Activated CD4-positive, alpha-beta T cell treated with anti-CD3 and anti-CD28 coated beads, Interleukin-2, Interleukin-6, amounts not matched to agents 100 ng/mL and 50 ng/mL, durations not matched to agents 16 hours and 8 hours (primary cell): Measurements from ENCODE around the gene ANO7.
"Not testable (repeated sequence)": the region's sequence is repeated elsewhere in the genome, so short reads cannot be mapped to it uniquely, and the experiment has no call there.

Experiments
- DNase-seq: peaks from one replicate; pipeline ENCODE4 v3.0.0-alpha.2; 2020

Gene ANO7

DNA sequence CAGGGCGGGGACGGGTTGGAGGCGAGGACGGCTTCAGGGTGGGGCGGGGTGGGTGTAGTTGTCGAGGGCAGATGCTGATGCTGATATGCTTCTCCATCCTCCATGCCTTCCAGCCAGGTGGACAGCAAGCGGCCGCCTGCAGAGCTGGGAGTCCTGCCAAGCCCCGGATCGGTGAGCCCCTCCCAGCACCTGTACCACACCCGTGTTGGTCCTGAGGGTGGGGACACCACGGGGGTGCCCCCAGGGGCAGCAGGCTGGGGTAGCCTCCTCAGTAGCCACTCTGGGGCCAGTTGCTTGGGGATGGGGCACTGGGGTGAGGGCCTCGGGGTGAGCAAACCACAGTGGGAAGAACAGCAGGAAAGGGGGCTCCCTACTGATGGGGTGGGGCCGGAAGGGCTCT, 2.6 kb downstream of the ANO7 start:
- no peak for DNase-seq

DNA sequence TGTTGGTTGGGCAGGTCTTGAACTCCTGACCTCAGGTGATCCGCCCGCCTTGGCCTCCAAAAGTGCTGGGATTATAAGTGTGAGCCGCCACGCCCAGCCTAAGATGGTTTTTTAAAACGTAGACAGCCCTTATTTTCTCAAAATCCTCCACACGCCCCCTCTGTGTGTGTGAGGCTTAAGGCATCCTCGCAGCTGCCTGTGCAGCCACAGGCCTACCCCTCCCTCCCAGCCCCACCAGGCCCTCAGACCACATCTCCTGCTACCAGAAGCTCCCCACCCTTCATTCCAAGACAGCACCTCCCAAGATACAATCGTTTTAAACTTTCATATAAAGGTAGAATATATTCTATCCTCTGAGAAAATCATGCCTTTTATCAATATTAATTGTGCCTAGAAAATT, 4.8 kb downstream of the ANO7 start:
- DNase-seq, result no peak

DNA sequence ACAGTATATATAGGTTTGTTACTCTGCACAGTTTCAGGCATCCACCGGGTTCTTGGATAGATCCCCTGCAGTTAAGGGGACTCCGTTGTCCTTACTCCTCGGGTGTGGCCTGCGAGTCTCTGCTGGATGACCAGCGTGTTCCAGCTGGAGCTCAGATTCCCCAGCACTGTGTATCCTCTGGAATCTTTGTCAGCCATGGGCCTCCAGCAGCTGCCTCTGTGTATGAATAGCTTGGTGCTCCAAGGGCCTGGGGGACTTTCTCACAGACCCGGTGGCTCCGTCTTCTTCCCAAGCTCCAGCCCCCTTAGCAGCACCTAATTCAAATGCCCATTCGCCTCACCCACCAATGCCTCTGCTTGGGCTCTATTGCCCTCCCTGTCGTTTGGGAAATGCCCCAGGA, 6.3 kb downstream of the ANO7 start:
- DNase-seq, result no peak

DNA sequence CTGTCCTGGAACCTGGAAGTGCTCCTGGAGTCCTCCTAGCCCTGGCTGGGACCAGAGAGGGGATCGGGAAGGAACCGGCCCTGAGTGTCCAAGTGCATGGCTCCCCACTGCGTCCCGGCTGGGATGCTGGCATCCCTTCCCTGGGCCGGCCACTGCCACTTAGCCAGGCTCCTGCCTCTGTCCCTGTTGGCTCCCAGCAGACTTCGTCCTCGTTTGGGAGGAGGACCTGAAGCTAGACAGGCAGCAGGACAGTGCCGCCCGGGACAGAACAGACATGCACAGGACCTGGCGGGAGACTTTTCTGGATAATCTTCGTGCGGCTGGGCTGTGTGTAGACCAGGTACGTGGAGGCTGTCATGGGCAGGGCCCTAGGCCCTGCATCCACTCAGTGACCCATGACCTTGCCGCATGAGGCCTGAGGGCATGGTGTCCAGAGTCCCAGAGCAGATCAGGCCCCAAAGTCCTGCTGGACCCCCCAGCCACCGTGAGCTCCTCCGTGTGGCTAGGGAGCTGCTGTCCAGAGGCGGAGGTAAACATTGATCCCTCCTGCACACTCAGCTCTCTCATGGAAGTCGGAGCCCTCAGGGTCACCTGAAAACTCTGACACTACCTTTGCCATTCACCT, 7.1 kb downstream of the ANO7 start:
- DNase-seq, result no peak

DNA sequence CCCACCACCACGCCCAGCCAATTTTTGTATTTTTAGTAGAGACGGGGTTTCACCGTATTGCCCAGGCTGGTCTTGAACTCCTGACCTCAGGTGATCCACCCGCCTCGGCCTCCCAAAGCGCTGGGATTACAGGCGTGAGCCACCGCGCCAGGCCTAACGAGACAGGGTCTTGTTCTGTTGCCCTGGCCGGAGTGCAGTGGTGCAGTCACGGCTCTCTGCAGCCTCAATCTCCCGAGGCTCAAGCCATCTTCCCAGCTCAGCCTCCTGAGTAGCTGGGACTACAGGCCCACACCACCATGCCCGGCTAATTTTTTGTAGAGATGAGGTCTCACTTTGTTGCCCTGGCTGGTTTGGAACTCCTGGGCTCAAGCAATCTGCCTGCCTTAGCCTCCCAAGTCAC, 8.8 kb downstream of the ANO7 start:
- not testable (repeated sequence) for DNase-seq

DNA sequence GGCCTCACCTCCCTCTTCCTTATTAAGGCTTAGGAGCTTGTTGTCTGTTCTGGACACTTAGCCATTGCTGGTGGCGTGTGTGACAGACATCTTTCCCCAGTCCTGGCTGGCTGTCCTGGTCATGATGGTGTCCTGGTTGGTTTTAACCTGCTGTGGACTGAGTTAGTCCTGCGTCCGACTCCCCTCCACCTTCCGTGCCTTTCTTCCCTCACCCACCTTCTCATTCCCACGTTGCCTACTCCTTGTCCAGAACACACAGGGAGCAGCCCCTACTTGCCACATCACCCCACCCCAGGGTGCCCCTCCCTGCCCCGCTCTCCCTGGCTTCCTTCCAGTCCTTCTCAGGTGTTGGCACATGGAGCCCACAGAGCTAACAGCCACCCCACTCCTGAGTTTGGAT, 9.5 kb downstream of the ANO7 start:
- no peak for DNase-seq

DNA sequence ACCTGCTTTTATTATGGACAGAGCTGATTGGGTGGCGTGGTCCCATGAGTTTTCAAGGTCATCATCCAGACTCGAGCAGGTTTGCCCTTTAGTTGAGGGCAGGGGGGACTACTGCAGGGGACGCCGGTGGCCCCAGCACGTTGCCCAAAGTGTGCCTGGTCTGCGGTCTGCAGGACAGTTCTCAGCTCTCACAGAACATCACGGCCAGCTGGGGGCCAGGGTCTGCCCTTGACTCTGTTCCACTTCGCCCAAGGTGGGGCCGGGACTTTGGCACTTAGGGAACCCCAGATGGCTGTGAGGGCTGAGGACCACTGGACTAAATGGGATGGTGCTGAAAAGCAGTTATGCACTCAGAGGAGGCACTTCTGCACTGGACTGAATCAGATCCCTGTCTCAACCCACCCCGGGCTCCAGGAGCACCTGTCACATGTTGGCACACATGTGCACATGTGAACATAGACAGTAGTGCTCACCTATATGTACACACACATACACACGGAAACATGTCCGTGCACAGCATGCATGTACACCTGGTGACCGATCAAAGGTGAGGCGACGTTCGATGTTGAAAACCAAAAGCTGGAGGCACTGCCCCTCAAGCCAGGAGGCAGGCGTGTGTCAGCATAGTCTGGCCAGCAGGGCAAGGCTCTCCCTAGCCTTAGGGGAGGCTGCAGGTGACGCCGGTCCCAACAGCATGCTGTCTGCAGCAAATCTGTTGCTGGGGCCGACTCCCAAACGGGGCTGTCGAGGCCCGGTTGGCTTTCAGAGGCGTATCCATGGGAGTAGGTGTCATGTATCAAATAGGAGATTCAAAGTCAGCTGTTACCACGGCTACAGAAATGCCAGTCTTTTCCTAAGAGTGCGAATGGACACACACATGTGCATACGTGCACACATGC, 10.2 kb downstream of the ANO7 start:
- no peak for DNase-seq

DNA sequence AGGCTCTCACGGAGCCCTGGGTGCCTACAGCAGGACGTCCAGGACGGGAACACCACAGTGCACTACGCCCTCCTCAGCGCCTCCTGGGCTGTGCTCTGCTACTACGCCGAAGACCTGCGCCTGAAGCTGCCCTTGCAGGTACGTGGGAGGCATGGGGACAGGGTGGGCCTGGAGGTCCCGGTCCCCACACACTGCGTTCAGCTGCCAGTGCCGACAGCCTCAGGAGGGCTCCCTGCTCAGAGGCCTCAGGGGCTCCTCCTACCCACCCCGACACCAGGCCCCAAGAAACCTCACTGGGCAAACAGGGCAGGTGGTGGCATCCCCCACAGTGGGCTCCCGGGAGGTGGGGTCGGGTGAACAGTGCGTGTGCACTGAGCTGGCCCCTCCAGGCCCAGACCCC, 10.8 kb downstream of the ANO7 start:
- no peak for DNase-seq

DNA sequence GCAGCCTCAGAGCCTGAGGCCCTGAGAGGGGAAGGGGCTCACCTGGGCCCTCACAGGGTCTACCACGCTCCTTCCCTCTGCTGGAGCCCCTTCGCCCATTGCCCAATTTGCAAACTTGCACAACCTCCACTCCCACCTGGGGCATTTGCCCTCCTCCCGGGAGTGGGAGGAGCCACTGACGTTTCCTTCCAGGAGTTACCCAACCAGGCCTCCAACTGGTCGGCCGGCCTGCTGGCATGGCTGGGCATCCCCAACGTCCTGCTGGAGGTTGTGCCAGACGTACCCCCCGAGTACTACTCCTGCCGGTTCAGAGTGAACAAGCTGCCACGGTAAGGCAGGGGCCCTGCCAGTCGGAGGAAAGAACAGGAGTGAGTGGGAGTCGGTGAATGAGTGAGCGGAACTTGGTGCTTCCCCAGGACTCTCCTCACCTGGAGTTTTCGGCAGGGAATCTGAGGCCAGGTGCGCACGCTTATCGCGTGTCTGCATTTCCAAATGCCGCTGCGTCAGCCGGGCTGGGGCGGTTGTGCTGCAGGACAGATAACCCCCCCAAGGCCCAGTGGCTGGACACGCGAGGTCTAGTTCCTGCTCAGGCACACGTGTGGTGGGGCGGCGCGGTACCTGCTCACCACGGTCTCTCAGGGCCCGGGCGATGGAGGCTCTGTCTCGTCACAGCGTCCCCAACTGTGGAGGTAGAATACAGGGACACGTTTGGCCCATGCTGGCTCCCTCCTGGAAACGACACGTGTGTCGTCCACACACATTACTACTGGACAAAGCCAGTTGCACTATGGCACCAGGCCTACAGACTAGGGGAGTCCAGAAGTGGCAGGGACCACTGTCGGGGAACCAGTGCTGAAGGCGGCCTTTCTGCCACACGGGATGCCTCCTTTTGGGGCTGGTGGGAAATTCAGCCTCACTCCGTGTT, 11.7 kb downstream of the ANO7 start:
- no peak for DNase-seq

DNA sequence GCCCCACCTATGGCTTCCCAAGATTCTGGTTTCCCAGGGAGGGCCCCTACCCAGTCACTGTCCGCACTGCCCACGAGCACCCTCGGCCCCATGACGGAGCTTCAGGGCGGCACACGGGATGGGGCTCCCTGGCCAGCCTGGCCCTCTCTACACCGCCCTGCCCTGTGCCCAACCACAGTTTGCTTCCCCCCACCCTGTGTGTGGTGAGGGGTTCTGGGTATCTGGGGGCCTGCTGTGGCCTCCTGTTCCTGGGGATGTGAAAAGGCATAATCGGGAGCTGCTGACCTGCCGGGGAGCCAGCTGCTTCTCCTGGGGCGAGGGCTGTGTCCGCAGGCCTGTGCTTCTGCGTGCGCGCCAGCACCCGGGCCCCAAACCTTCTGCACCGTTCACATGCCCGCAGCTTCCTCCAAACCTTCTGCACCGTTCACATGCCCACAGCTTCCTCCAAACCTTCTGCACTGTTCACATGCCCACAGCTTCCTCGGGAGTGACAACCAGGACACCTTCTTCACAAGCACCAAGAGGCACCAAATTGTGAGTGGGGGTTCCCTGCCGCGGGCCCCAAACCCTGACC, 12.4 kb downstream of the ANO7 start:
- no peak for DNase-seq

DNA sequence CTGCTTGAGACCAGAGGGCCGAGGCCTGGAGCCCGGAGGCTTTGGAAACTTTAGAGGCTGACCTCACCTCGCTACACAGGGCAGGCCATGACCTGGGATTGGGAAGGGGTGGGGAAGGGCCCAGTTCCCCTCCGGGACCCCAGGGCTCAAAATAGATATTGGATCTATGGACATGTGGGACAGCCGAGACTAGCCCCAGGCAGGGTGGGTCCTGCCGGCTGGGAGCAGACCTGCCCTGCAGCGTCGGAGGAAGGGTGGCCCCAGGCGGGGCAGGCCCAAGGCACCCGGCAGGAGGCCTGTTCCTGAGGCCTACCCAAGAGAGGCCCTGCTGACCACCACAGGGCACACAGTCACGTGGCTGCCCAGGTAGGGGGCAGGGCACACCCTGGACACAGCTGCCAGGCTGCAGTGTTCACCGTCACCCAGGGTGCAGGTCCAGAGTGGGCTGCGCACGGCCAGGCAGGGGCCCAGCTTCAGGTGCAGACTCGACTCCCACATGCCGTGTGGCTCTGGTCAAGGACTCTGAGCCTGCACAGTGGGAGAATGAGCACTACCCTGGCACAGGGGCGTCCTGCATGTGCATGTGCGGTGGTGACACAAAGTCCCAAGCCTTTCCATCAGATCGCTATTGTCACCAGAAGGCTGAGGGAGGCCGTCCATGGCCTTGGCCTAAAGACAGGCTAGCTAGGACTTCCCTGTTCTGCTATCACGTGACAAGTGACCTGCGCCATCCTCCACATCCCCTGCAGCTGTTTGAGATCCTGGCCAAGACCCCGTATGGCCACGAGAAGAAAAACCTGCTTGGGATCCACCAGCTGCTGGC, 13.2 kb downstream of the ANO7 start:
- no peak for DNase-seq

DNA sequence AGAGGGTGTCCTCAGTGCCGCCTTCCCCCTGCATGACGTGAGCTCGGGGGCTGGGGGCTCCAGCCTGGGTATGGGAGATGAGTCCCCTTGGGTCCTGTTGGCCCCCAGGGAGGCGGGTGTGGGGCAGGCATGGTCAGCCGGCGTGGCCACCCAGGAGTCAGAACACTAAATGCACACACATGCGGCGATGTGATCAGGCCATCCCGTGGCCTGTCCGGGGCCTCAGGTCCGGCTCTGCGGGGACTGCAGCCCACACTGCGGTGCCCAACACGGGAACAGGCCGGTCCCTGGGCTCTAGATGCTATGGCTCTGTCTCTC, 13.8 kb downstream of the ANO7 start:
- no peak for DNase-seq

DNA sequence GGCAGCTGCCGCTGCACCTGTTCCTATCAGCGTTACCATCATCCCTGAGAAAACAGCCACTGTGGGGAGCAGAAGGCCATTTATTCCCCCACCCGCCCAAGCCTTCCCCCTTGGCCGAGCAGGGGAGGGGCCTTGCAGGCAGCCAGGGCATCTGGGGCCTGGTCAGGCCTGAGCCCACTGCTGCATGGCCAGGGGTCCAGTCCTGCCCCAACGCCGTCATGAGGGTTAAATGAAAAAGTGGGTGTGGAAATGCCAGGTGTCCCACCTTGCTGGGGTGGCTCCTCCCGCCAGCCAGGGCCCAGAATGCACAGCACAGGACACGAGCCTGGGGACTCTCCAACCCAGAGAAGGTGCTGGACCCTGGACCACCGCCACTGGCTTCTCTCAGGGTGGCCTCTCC, 14.2 kb downstream of the ANO7 start:
- no peak for DNase-seq

DNA sequence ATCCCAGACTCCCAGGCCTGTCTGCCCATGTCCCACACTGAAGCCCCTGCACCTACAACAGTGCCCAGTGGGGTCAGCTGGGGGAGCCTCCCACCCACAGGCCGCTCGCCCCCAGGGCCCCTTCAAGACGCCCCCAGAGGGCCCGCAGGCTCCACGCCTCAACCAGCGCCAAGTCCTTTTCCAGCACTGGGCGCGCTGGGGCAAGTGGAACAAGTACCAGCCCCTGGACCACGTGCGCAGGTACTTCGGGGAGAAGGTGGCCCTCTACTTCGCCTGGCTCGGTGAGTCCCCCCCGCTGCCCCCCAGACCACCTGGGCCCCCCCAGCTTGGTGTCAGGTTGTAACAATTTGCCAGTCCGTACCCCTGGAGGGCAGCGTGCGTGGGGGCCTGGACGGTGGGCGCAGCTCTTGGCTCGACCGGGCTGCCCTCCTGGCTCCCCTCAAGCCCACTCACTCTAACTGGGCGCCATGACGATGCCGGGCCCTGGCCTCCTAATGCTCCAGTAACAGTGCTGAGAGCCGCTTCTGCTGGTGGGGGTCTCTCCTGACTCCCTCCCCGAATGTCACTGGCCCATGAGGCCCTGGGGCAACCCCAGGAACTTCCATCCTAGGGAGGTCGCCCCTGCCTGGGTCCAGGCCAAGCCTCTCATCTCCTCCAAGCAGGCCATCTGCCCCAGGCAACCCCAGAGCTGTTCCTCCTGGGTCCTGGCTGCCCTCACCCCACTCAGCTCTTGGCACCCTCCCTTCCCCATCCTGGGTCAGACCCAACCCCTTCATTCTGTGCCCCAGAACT, 14.9 kb downstream of the ANO7 start:
- DNase-seq, result no peak

DNA sequence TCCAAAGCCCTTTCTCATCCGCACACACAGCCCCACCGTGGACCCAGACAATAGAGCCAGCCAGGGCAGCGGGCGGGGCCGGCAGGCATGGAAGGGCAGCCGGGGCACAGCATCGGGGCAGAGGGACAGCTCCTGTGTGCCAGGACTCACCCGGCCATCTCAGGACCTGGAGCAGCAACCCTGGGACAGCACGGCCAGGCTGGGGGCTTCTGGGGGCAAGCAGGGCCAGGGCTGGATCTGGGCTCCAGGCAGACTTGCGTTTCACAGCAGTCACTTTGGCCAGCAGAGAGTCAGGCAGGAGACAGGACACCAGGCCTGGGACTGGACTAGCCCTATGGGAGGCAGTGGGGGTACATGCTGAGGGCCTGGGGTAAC, 15.5 kb downstream of the ANO7 start:
- no peak for DNase-seq

DNA sequence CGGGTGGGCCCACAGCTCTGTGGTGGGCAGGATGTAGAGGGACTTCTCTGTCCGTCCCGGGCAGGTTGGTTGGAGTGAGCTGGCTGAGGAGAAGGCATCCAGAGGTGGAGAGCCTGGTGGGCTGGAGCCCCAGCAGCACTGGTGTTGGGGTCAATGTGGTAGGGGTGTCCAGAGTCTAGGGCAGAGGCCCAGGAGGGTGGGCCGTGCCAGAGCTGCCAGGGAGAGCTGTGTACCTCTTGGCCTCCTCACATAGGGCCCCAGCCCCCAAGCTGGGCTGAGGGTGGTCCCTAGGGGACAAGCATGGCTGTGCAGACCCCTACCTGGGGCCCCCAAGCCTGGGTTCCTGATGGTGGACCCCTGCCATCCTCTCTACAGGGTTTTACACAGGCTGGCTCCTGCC, 16.0 kb downstream of the ANO7 start:
- DNase-seq, result no peak

DNA sequence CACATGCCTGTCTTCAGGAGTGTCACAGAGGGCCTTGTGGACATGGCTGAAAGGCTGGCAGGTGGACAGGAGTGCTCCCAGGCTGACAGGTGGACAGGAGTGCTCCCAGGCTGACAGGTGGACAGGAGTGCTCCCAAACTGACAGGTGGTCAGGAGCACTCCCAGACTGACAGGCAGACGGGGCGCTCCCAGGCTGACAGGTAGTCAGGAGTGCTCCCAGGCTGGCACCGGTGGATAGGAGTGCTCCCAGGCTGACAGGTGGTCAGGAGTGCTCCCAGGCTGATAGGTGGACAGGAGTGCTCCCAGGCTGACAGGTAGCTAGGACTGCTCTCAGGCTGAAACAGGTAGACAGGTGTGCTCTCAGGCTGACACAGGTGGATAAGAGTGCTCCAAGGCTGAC, 16.6 kb downstream of the ANO7 start:
- no peak for DNase-seq

DNA sequence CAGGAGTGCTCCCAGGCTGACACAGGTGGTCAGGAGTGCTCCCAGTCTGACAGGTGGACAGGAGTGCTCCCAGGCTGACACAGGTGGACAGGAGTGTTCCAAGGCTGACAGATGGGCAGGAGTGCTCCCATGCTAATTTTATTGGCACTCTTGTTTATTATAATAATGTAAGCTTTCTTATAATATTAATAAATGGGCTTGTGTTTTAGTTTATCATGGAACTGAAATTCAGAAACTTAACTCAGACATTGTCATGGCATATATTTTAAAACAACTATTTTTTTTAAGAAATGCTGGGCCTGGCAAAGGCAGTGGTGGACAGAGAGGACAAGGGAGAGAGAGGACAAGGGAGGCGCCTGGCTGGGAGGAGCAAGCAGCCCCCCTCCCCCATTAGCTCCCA, 18.7 kb downstream of the ANO7 start:
- DNase-seq, result no peak

DNA sequence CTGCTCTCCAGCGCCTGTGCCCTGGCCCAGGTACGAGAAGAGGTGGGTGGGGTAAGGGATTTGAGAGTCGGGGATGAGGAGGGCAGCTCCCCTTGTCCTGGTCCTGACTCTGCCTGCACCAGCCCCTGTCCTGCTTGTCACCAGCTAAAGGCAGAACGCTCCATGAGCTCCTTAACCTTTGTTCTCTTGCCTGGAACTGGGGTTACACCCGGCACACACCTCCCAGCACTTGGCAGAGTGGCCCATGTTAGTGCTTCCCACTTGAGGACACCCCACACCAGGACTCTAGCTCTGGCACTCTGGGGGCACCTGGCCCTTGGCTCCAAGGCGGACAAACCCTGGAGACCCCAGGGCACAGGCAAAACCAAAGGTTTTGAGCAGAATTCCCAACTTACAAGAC, 19.2 kb downstream of the ANO7 start:
- DNase-seq, result no peak

DNA sequence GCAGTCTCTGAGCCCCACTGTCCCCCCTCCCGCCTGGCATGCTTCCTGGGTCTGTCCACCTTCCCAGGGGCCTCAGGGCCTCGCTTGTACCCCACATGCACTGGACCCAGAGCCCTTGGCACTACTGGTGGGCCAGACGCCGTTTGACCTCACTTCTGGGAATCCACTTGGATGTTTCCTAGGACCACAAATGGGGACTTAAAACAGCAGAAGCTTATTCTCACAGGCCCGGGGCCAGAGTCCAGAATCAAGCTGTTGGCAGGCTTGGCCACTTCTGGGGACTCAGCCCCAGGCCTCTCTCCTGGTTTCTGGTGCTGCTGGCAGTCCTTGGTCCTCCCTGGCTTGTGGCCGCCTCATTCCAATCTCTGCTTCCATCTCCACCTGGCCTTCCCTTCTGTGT, 19.6 kb downstream of the ANO7 start:
- DNase-seq, result no peak

DNA sequence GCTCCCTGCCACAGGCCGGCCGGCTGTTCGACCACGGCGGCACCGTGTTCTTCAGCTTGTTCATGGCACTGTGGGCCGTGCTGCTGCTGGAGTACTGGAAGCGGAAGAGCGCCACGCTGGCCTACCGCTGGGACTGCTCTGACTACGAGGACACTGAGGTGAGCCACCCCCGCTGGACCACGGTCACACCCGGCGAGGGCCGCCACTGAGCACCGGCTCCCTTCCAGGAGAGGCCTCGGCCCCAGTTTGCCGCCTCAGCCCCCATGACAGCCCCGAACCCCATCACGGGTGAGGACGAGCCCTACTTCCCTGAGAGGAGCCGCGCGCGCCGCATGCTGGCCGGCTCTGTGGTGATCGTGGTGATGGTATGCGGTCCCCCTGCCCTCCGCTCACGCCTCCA, 20.8 kb downstream of the ANO7 start:
- DNase-seq, result no peak

DNA sequence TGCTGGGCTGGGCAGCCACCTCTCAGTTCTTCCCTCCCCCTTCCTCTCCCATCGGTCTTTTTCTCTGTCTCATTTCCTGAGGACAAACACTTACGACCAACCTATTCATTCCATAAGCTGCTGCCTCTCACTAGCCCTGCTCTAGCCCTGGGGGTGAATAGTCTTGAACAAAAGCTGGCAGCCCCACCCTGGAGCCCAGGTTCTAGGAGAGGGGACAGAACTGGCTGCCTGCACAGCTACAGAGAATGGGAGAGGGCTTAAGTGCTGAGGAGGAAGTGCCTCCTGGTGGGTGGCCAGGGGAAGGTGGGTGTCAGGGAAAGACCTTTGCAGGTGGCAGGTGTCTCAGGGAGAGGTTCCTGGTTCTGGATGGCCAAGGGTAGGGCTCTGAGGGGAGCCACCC, 22.8 kb downstream of the ANO7 start:
- DNase-seq, result no peak
